HG02678 (cell line): ENCODE results near the gene RHPN2.

ENCODE experiments used
- ATAC-seq: cut with Tn5 transposase; IDR thresholded peaks from one replicate; pipeline ENCODE4 v1.9.1; 2021; ENCODE audit warnings: mild to moderate bottlenecking, moderate library complexity; ENCODE audit not compliant: unreplicated experiment

RHPN2 gene

DNA sequence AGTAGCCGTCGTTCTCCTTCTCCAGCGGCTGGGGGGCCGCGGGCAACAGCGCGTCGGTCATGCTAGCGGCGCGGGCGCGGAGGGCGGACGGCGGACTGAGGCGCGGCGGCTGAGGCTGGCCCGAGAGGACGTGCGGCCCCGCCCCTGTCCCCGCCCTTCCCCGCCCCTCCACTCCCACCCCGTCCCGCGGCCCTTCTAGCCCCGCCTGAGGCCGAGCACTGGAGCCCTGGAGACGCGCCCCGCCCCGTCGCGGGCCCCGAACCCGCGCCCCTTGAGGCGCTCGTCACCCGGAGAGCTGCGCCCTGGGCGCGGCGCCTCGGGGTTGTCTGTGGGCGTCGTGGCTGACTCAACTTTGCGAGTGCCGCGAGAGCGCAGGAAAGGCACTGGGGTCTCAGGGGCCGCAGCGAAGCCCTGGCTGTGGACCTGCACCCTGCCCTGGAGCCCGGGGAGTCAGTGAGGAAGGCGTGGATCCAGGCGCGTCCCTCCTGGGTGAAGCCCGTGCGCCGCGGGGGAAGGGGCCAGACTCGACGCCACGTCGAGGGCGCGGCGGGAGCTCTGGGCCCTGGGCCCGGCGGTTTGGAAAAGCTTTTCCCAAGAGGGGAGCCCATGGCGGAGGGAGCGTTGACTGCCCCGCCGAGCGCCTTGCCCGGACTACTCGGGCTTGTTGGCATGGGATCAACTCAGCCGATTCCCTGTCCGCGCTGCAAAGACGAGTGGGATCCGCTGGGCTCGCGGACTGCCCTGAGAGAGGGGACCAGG, at the start of gene RHPN2:
Gene RHPN2 (minus strand): TSS at position 97 of the 759 bp plus-strand sequence. CDS start 36 bp downstream, at position 61.
- peak; percentile 80 for ATAC-seq

DNA sequence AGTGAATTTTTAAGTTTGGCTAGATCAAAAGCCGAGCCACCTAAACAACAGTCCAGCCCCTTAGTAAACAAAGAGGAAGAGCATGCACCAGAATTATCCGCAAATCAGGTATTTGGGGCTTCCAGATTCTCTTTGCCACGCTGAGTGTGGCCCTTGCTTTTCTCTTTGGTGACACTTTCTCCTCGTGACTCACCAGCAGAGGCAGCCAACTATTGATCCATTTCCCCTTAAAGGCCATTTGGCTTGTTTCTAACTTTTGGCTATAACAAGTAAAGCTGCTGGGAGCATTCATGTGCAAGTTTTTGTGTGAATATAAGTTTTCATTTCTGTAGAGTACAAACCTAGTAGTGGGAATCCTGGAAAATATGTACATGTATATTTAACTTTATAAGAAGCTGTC, 49.6 kb upstream of the RHPN2 start:
- no peak for ATAC-seq

DNA sequence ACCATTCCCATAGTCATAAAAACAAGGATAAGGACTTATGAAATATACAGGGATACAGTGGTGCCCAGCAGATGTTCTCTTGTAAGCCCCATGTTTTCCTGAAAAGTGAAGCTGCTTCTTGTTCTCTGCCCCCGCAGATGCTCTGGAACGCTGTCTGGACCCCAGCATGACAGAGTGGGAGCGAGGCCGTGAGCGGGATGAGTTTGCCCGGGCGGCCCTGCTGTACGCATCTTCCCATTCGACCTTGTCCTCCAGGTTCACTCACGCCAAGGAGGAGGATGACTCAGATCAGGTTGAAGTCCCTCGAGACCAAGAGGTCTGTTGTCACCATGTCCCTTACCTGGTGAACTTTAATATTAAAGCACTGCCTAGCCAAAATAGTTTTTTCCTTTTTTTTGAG, 46.9 kb upstream of the RHPN2 start:
- no peak for ATAC-seq

DNA sequence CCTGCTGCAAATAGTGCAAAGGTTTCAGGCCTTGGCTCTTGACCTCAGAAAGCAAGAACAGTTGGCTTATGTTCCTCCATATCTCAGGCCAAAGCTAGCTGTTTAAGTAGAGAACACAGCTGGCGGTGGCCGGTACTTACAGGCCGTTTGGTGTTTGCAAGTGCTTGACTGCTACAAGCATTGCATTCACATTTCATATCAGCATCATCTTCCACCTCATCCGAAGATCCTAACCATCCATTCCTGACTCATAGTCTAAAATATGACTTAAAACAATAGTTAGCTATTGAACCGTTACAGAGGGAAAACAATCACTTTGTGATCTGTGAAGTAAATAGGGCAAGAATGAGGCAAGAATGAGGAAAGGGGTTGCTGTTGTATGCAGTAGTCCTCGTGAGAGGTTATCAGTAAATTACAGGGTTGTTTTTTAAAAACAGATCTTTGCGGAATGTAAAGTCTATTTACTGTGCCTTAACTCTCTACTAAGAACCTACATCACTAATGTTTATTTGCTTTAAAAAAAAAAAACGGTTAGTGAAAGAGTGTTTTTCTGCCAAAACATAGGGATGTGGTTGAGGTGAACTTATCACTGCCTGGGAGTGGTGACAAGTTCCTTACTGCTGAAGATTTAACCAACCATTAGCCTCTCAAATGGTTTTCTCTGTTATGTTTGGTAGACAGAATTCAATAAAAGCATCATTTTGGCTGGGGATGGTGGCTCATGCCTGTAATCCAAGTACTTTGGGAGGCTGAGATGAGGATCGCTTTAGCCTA, 45.6 kb upstream of the RHPN2 start:
- no peak for ATAC-seq

DNA sequence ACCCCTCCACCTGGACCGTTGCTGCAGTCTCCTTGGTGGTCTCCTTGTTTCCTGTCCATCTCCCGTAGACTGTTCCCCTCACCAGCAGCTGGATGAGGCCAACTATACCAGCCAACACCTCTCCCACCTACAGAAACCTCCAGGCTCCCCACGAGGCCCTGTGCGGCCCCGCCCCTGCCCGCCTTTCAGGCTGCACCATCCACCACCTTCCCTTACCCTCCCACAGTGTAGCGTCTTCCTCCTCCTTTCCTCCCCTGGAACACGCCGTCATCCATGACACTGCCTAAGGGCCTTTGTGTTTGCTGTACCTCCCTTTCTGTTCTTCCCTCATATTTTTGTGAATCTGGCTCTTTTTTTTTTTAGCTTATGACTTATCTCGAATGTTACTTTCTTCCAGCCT, 43.5 kb upstream of the RHPN2 start:
- no peak for ATAC-seq

DNA sequence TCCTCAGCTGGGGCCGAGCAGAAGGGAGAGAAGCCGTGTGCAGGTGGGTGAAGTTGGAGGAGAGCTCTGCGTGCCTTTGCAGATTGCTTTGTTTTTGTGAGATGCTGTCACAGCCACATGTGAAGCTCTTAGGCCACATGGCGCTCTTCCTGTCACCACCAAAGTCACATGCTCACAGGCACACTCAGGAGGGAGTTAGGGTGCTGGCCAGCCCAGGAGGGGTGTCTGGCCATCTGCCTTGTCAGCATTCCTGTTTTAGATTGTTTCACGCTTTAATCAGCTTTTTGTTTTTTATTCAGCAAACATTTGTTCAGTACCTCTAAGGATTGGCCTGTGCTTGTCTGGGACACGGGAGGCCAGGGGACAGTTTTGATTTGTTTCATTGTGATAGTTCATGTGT, 38.2 kb upstream of the RHPN2 start:
- no peak for ATAC-seq

DNA sequence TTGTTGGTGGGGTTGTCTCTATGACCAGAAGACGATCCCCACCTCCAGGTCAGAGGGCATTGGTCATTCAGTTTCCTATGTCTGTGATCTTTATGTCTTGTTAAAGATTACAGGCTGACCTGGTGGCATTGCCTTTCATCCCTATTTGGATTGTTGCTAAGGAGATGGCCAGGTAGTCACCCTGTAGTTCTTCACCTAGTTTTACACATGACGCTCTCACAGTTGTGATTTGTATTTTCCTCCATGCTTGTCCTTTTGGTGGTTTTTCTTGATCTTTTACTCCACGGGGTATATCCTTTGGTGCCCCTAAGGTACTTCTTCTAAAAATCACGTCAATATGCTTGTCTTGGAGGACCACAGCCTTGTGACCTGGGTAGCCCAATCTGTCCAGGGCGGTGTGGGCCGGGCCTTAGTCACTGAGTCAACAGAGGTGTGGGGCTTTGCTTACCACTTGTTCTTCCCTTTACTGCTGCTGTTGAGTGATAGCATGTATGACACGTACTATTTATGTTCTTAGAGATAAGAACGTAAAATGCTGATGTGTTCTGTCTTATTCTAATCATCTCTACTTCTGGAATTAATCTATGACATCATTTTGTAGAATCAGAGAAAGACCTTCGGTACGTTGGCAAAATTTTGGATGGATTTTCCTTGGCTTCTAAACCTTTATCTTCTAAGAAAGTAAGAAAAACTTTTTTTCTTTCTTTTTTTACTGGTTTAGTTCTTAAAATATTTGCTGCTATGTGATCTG, 36.4 kb upstream of the RHPN2 start:
- ATAC-seq: no peak

DNA sequence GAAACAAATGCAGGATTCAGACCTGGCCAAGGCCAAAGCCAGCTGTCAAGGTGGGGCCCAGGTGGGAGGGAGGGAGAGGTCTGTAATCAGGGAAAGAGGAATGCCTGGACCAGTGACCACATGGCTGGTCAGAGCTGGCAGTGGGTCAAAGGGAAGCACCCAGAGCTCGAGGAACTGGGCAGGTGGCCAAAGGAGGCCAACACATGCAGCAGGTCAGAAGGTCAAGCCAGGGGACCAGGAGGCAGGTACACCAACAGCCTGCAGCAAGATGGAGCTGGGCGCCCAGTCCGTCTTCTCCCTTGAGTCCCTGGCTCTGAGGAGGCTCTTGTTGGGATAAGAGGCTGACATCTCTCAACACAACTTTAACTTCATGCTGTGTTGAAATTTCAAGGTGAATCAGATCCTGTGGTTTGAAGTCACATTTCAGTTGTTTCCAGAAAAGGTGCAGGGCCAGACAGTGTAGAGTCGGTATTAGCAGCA, 33.4 kb upstream of the RHPN2 start:
- no peak for ATAC-seq

DNA sequence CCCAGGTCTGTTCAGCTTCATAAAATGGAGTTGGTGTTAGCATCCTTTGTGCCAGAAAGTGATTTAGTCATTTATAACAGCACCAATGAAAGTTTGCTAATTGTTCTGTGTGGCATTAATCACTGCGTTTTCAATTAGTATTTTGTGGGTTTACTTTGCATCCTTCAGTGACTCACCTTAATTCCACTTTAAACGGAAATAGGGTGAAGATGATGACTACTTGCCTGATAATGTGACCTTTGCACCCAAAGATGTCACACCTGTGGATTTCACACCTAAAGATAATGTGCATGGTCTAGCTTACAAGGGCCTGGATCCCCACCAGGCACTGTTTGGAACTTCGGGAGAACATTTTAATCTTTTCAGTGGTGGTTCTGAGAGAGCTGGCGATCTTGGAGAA, 31.3 kb upstream of the RHPN2 start:
- no peak for ATAC-seq

DNA sequence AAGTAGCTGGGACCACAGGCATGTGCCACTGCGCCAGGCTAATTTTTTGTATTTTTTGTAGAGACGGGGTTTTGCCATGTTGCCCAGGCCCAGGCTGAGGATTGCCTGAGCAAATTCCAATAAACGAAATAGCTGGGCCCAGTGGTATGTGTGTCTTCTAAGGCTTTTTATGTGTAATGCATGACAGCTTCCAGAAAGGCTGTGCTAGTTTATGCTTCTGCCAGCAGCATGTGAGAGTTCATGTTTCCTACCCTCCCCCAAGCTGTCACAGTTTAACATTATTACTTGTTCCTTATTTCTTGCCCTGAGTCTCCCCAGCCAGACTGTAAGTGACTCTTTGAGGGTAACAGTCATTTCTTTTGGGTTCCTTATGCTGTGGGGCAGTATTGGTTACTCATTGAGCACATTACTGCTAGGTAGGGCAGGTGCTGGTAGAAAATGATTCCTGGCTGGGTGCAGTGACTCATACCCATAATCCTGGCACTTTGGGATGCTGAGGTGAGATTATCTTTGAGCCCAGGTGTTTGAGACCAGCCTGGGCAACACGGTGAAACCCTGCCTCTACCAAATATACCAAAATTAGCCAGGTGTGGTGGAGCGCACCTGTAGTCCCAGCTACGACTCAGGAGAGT, 29.9 kb upstream of the RHPN2 start:
- no peak for ATAC-seq

DNA sequence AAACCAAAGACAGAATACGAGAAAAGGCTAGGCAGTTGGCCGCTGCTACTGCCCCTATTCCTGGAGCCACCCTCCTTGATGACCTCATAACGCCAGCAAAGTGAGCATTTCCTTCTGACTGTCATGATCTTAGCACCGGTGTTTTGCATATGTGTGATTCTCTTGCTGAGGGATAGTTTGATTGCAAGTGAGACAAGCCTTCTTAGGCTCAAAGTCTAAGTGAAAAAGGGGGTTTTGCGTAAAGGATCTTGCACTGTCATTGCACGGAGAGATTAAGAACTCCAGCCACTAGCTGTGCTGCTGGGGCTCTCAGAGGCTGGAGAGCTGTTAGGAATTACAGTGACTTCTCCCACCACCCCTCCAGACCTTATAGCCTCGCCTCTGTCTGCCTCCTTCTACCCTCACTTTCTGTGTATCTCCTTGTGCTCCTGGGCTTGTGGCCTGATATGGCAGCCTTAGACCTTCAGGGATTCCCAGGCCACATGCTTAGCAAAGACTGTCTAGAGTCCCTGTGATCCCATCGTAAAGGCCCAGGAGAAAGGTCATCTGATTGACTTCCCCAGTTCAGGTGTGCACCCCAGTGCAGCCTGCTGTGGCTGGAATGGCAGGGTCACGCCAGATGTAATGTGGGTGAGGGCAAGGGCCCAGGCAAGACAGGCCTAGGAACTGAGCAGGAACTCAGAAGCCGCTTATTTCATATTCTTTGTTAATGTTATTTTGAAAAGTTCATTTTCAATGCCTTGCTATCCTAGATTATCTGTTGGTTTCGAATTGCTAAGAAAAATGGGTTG, 28.9 kb upstream of the RHPN2 start:
- ATAC-seq: no peak

DNA sequence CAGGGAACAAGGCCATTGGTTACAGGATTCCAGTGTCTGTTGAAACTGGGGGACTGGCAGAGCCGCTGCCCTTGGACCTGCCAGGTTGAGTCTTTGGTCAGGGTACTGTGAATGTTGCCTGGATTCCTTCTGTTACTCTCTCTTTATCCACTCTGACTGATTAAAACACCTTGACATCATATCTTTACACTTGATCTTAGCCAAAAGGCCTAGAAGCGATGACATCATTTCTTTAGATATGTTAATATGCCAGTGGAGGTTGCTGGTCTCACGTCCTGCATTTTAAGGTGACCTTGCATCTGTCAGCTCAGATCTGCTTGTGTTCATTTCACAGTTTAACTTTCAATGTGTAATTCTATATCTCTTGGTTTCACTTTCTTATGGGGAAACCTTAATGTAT, 25.5 kb upstream of the RHPN2 start:
- no peak for ATAC-seq

DNA sequence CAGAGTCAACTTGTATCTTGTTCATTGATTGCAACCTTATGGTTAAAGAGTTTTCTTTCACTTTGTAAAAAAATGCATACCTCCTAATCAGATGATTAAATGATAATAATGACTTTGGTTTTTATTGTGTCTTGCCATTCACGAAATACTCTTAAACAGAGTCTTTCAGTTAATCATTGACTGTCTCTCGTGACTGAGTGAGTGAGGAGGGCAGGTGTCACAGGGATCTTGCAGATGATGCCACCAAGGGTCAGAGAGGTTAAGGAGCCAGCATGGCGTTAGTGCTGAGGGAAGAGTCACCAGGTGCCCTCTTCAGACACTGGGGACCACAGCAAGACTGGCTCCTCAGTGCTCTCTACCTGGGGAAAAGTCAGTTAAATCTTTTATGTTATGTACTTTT, 24.3 kb upstream of the RHPN2 start:
- no peak for ATAC-seq

DNA sequence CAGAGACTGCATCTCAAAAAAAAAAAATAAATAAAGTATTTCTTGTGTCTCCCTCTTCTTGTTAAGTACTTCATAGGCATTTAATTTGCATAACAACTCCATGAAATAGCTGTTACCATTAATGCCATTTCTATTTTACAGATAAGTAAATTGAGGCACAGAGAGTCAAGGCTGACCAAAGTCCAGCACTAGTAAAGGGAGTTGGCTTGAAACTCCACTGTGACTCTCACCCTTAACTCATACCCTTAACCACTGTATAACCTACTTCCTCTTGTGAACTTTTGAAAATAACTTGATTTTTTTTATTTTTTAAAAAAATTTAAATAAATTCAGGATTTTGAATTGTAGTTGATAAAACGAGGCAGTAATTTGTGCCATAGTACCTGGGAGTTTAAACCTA, 22.3 kb upstream of the RHPN2 start:
- no peak for ATAC-seq

DNA sequence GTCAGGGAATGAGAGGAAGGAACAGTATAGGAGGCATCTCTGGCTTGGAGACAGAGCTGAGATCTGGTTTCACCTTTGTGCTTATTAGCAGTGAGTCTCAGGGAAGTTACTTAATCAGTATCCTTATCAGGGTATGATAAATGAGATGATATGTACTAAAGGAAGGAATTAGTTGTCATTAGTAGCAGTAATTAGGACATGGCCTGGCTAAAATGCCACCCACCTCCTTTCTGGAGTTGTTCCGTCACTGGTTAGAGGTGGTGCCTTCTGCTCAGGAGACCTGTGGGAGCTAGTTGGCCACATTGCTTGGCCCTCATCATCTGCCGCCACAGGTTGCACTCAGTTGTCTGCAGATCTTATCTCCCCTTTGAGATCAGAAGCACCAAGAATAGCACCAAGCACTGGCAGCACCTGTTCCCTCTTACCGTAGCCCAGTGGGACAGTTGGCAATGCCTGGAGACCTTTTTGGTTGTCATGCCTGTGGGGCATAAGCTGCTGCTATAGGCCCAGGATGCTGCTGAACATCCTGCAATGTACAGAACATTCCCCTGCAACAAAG, 21.0 kb upstream of the RHPN2 start:
- no peak for ATAC-seq

DNA sequence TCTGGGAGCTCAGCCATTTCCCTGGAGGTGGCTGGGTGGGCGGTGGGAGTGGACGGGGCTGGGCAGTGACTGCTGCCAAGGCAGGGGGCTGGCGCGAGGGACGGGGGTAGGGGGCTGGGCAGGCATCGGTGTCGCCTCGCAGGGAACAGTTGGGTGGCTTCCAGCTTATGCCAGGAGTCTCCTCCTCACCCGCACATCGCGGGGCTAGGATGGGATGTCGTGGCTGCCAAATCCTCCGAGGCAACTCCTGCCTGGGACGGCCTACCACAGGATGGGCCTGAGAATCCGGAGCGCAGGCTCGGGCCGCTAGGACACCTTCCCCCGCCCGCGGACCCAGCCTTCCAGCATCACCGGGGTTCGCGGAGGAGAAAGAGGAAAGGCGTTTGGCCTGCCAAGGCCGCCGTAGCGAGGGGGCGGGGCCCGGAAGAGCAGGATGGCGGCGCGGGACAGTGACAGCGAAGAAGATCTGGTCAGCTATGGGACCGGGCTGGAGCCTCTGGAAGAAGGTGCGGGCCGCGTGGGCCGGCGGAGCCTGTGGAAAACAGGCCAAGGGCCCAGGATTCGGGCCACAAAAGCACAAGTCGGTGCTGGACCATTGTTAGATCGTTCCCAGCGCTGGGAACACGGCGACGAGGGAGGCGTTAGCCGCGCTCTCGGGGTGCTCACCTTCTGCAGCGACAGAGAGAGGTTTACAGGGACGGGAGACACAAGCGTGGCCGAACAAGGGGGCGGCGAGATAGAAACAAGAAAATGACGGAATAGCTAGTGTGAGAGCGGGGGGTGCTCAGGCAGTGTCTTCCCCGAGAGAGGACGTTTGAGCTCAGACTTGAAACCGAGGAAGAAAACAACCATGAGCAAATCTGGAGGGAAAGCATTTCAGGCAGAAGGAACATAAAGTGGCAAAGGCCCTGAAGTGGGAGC, 16.3 kb upstream of the RHPN2 start, which contains the start of gene GPATCH1:
Gene GPATCH1 (plus strand): TSS at position 421 of the 921 bp plus-strand sequence. CDS start 13 bp downstream, at position 434.
- peak; percentile 85 for ATAC-seq

DNA sequence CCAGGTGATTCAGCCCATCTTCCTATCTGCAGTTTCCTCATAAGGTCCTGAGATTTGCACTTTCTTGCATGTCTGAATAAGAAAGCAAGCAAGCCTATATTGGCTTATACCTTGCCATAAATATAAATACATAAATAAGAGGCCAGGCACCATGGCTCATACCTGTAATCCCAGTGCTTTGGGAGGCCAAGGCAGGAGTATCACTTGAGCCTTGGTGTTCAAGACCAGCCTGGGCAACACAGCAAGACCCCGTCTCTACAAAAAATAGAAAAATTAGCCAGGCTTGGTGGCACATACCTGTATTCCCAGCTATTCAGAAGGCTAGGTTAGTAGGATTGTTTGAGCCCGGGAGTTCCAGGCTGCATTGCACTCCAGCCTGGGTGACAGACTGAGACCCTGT, 10.8 kb upstream of the RHPN2 start:
- no peak for ATAC-seq

DNA sequence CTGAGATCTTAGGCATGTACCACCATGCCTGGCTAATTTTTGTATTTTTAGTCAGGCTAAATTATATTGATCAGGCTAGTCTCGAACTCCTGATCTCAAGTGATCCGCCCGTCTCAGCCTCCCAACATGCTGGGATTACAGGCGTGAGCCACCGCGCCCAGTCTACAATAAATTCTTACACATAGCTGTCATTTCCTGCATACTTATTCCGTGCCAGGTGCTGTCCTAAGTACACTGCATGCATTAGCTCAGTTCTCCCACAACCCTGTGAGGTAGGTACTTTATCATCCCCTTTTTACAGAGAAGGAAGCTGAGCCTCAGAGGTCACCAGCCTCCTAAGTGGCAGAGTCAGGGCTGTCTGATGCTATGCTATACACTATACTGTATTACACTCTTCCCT, 7.2 kb upstream of the RHPN2 start:
- no peak for ATAC-seq

DNA sequence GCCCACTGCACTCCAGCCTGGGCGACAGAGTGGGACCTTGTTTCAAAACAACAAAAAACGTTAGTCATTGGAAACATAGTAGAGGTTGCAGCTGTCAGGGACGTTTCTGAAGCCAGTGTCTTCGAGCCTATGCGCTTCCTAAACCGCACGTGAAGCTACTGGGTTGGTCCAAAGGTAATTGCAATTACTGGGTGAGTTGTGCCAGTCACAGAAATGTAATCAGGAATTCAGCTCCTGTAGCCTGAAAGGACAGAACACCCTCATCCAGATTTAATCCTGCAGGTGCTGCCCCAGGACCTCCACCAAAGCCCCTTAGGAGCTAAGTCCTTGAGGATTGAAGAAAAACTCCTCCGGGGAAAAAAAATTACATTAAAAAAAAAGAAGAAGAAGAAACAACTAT, 2.4 kb upstream of the RHPN2 start:
- ATAC-seq: no peak
